ENCODE results near the gene MRGPRX3.
A peak's percentile ranks its signal among the peaks of the same experiment; 100 is the strongest.

DNA sequence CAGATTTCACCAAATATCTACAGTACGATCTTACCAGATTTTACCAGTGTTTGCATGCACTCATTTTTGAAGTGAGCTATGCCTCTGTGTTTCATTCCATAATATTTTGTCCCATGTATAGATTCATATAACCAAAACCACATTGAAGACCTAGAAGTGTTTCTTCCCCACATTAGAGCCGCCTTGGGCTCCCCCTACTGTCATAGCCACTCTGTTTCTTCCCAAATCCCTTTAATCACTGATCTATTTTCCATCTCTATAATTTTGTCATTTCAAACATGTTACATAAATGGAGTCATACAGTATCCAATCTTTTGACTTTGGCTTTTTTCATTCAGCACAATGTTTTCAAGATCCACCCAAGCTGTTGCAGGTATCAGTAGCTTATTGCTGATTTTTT is 12.7 kb downstream of the MRGPRX3 start:
- TF ChIP-seq, protein P1, sequence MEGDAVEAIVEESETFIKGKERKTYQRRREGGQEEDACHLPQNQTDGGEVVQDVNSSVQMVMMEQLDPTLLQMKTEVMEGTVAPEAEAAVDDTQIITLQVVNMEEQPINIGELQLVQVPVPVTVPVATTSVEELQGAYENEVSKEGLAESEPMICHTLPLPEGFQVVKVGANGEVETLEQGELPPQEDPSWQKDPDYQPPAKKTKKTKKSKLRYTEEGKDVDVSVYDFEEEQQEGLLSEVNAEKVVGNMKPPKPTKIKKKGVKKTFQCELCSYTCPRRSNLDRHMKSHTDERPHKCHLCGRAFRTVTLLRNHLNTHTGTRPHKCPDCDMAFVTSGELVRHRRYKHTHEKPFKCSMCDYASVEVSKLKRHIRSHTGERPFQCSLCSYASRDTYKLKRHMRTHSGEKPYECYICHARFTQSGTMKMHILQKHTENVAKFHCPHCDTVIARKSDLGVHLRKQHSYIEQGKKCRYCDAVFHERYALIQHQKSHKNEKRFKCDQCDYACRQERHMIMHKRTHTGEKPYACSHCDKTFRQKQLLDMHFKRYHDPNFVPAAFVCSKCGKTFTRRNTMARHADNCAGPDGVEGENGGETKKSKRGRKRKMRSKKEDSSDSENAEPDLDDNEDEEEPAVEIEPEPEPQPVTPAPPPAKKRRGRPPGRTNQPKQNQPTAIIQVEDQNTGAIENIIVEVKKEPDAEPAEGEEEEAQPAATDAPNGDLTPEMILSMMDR (IDR thresholded peaks at IDR 0.05; ENCODE audit: low read length): peak; percentile 33; the same call in 1 of the 2 replicates
- TF ChIP-seq EZH2 (IDR thresholded peaks at IDR 0.05; ENCODE audit: borderline replicate concordance, low read length): no peak
